ENCODE data around the gene KRTAP10-3. TPM values are rescaled to one million over a fixed set of nuclear protein-coding genes. Genes with fewer than 3 reads are reported as not detected.

KRTAP10-3 gene
- total and polyA plus RNA-seq, 2 donors (not counting 1 experiment from before 2014, with no cell fraction given) = not detected

GRCh38 chr21:44521301-44521927, 37.2 kb downstream of the KRTAP10-3 start:
- no peak for DNase-seq (ENCODE audit: low read depth in 2 of 2)
- no peaks in the 10 kb centered on the region for H3K36me3 ChIP-seq (ENCODE audit: control insufficient read depth, insufficient read depth, low read length)
- no peaks in the 10 kb centered on the region for H3K27me3 ChIP-seq (ENCODE audit: control insufficient read depth, insufficient read depth, low read length)
- no peak overlapping the region for H2AFZ ChIP-seq (ENCODE audit: low read length)
- no peak overlapping the region for H3K4me3 ChIP-seq (replicated peaks in 1 of 4; ENCODE audit: control extremely low read depth in 1 of 4, insufficient read depth in 1 of 4, low read depth in 3 of 4, low read length in 4 of 4)
- no peak overlapping the region for H3K4me2 ChIP-seq (ENCODE audit: extremely low read depth, insufficient read depth, low read length)
- H3K9ac ChIP-seq (ENCODE audit: insufficient read depth, low read length) = no peak overlapping the region
- TF ChIP-seq EZH2 (IDR thresholded peaks at IDR 0.05; ENCODE audit: low read length, missing control alignments) = no peak
- no peaks in the 10 kb centered on the region for H3K79me2 ChIP-seq (ENCODE audit: control insufficient read depth, insufficient read depth, low read length)
- no peak overlapping the region for H3K27ac ChIP-seq (ENCODE audit: insufficient read depth, low read length)
- H3K9me3 ChIP-seq (ENCODE audit: control insufficient read depth, insufficient read depth, low read depth, low read length) = no peaks in the 10 kb centered on the region
- no peaks in the 10 kb centered on the region for H4K20me1 ChIP-seq (ENCODE audit: control insufficient read depth, extremely low read depth, insufficient read depth, low read length)
- no peaks in the 10 kb centered on the region for H3K4me1 ChIP-seq (ENCODE audit: control insufficient read depth, extremely low read depth, insufficient read depth, low read length)

GRCh38 chr21:44520326-44521300, 38.0 kb downstream of the KRTAP10-3 start:
- H3K4me2 ChIP-seq (ENCODE audit: extremely low read depth, insufficient read depth, low read length) = no peak overlapping the region
- no peaks in the 10 kb centered on the region for H3K4me1 ChIP-seq (ENCODE audit: control insufficient read depth, extremely low read depth, insufficient read depth, low read length)
- no peaks in the 10 kb centered on the region for H3K9me3 ChIP-seq (ENCODE audit: control insufficient read depth, insufficient read depth, low read depth, low read length)
- no peak for DNase-seq (ENCODE audit: low read depth in 2 of 2)
- no peak for TF ChIP-seq CTCF (conservative IDR thresholded peaks at IDR 0.05 in 1 of 2, IDR thresholded peaks at IDR 0.05 in 1 of 2; ENCODE audit: low read depth in 1 of 2, low read length in 2 of 2)
- no peak overlapping the region for H3K9ac ChIP-seq (ENCODE audit: insufficient read depth, low read length)
- no peaks in the 10 kb centered on the region for H3K27me3 ChIP-seq (ENCODE audit: control insufficient read depth, insufficient read depth, low read length)
- no peaks in the 10 kb centered on the region for H3K36me3 ChIP-seq (ENCODE audit: control insufficient read depth, insufficient read depth, low read length)
- no peaks in the 10 kb centered on the region for H4K20me1 ChIP-seq (ENCODE audit: control insufficient read depth, extremely low read depth, insufficient read depth, low read length)
- H3K79me2 ChIP-seq (ENCODE audit: control insufficient read depth, insufficient read depth, low read length) = no peaks in the 10 kb centered on the region
- no peak overlapping the region for H3K27ac ChIP-seq (ENCODE audit: insufficient read depth, low read length)
- H3K4me3 ChIP-seq (replicated peaks in 1 of 4; ENCODE audit: control extremely low read depth in 1 of 4, insufficient read depth in 1 of 4, low read depth in 3 of 4, low read length in 4 of 4) = no peak overlapping the region
- H2AFZ ChIP-seq (ENCODE audit: low read length) = no peak overlapping the region

- H3K36me3 ChIP-seq (ENCODE audit: control insufficient read depth, insufficient read depth, low read length) = no peaks in the 10 kb centered on the region
- no peak overlapping the region for H3K9ac ChIP-seq (ENCODE audit: insufficient read depth, low read length)
Observed at GRCh38 chr21:44519346-44520325, 39.0 kb downstream of the KRTAP10-3 start.

More at GRCh38 chr21:44519346-44520325, 39.0 kb downstream of the KRTAP10-3 start:
- TF ChIP-seq EZH2 (IDR thresholded peaks at IDR 0.05; ENCODE audit: low read length, missing control alignments) (no peak), CTCF (conservative IDR thresholded peaks at IDR 0.05 in 1 of 2, IDR thresholded peaks at IDR 0.05 in 1 of 2; ENCODE audit: low read depth in 1 of 2, low read length in 2 of 2) (no peak)
- H3K4me3 ChIP-seq (replicated peaks in 1 of 4; ENCODE audit: control extremely low read depth in 1 of 4, insufficient read depth in 1 of 4, low read depth in 3 of 4, low read length in 4 of 4) = no peak overlapping the region
- no peaks in the 10 kb centered on the region for H3K79me2 ChIP-seq (ENCODE audit: control insufficient read depth, insufficient read depth, low read length)
- no peak overlapping the region for H3K4me2 ChIP-seq (ENCODE audit: extremely low read depth, insufficient read depth, low read length)
- H3K27me3 ChIP-seq (ENCODE audit: control insufficient read depth, insufficient read depth, low read length) = no peaks in the 10 kb centered on the region
- H2AFZ ChIP-seq (ENCODE audit: low read length) = no peak overlapping the region
- no peak for DNase-seq (ENCODE audit: low read depth in 2 of 2)
- no peaks in the 10 kb centered on the region for H3K9me3 ChIP-seq (ENCODE audit: control insufficient read depth, insufficient read depth, low read depth, low read length)
- H3K27ac ChIP-seq (ENCODE audit: insufficient read depth, low read length) = no peak overlapping the region
- no peaks in the 10 kb centered on the region for H3K4me1 ChIP-seq (ENCODE audit: control insufficient read depth, extremely low read depth, insufficient read depth, low read length)
- no peaks in the 10 kb centered on the region for H4K20me1 ChIP-seq (ENCODE audit: control insufficient read depth, extremely low read depth, insufficient read depth, low read length)
